Measurements from ENCODE around the gene GPX4. TPM values are rescaled to one million over a fixed set of nuclear protein-coding genes. Genes with fewer than 3 reads are reported as not detected.

GPX4 gene
- total and polyA plus RNA-seq, 10 of the 15 experiments (the other 5 are each of a cell fraction or from before 2014, with no cell fraction given), result 33.3 to 749 (median 297) TPM

- TF ChIP-seq NFYB (IDR thresholded peaks at IDR 0.05; ENCODE audit: insufficient read depth, low read depth, low read length) (peak; percentile 13; the same call in 1 of the 2 replicates), ATF7 (IDR thresholded peaks at IDR 0.05; ENCODE audit: low read depth) (no peak; the same call in 1 of the 2 replicates), CREM (IDR thresholded peaks at IDR 0.05; ENCODE audit: low read depth) (peak; percentile 89), RAD21 (IDR thresholded peaks at IDR 0.05; ENCODE audit: insufficient read depth, low read depth, low read length) (no peak), SMARCA5 (IDR thresholded peaks at IDR 0.05) (no peak), SP1 (IDR thresholded peaks at IDR 0.05; ENCODE audit: low read depth, low read length) (peak; percentile 67), RCOR1 (conservative IDR thresholded peaks at IDR 0.05; ENCODE audit: low read depth, low read length) (peak; percentile 95), SIX5 (IDR thresholded peaks at IDR 0.05; ENCODE audit: low read depth, low read length, severe bottlenecking) (peak; percentile 87), CREB1 (IDR thresholded peaks at IDR 0.05; ENCODE audit: low read depth) (peak; percentile 76), CHD2 (IDR thresholded peaks at IDR 0.05; ENCODE audit: borderline replicate concordance, low read depth, low read length) (peak; percentile 99), MTA3 (IDR thresholded peaks at IDR 0.05; ENCODE audit: borderline replicate concordance, low read length) (no peak), BACH1 (IDR thresholded peaks at IDR 0.05; ENCODE audit: borderline replicate concordance) (no peak), PBX3 (IDR thresholded peaks at IDR 0.05; ENCODE audit: insufficient replicate concordance, low read depth, low read length) (peak; percentile 63), TBL1XR1 (IDR thresholded peaks at IDR 0.05; ENCODE audit: low read depth, low read length) (no peak), MEF2A (IDR thresholded peaks at IDR 0.05; ENCODE audit: insufficient read depth, low read depth, low read length) (peak; percentile 46; the same call in 1 of the 2 replicates), RELA (IDR thresholded peaks at IDR 0.05; ENCODE audit: borderline replicate concordance, partially characterized antibody) (peak; percentile 51), EGR1 (IDR thresholded peaks at IDR 0.05; ENCODE audit: borderline replicate concordance in 1 of 2, low read depth in 2 of 2, low read length in 2 of 2) (peak in 1 of 2 experiments; percentile 47; a peak in 1 of 3 replicates), SREBF1 (IDR thresholded peaks at IDR 0.05; ENCODE audit: low read length) (peak; percentile 80), MYB (IDR thresholded peaks at IDR 0.05; ENCODE audit: borderline replicate concordance, low read depth, low read length) (peak; percentile 99), POU2F2 (IDR thresholded peaks at IDR 0.05; ENCODE audit: borderline replicate concordance, low read depth, low read length) (peak; percentile 40; the same call in 1 of the 3 replicates), IKZF1 (conservative IDR thresholded peaks at IDR 0.05) (peak; percentile 94), ZNF274 (IDR thresholded peaks at IDR 0.05; ENCODE audit: insufficient read depth, insufficient read length) (no peak)
- TF ChIP-seq, protein P1, sequence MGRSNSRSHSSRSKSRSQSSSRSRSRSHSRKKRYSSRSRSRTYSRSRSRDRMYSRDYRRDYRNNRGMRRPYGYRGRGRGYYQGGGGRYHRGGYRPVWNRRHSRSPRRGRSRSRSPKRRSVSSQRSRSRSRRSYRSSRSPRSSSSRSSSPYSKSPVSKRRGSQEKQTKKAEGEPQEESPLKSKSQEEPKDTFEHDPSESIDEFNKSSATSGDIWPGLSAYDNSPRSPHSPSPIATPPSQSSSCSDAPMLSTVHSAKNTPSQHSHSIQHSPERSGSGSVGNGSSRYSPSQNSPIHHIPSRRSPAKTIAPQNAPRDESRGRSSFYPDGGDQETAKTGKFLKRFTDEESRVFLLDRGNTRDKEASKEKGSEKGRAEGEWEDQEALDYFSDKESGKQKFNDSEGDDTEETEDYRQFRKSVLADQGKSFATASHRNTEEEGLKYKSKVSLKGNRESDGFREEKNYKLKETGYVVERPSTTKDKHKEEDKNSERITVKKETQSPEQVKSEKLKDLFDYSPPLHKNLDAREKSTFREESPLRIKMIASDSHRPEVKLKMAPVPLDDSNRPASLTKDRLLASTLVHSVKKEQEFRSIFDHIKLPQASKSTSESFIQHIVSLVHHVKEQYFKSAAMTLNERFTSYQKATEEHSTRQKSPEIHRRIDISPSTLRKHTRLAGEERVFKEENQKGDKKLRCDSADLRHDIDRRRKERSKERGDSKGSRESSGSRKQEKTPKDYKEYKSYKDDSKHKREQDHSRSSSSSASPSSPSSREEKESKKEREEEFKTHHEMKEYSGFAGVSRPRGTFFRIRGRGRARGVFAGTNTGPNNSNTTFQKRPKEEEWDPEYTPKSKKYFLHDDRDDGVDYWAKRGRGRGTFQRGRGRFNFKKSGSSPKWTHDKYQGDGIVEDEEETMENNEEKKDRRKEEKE (IDR thresholded peaks at IDR 0.05), result no peak
- TF ChIP-seq, protein P2, sequence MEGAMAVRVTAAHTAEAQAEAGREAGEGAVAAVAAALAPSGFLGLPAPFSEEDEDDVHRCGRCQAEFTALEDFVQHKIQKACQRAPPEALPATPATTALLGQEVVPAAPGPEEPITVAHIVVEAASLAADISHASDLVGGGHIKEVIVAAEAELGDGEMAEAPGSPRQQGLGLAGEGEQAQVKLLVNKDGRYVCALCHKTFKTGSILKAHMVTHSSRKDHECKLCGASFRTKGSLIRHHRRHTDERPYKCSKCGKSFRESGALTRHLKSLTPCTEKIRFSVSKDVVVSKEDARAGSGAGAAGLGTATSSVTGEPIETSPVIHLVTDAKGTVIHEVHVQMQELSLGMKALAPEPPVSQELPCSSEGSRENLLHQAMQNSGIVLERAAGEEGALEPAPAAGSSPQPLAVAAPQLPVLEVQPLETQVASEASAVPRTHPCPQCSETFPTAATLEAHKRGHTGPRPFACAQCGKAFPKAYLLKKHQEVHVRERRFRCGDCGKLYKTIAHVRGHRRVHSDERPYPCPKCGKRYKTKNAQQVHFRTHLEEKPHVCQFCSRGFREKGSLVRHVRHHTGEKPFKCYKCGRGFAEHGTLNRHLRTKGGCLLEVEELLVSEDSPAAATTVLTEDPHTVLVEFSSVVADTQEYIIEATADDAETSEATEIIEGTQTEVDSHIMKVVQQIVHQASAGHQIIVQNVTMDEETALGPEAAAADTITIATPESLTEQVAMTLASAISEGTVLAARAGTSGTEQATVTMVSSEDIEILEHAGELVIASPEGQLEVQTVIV (IDR thresholded peaks at IDR 0.05; ENCODE audit: borderline replicate concordance, partially characterized antibody), result no peak
Measured at GRCh38 chr19:1094978-1095701, 8.7 kb upstream of the GPX4 start, which contains the start of gene POLR2E (continued).
